HepG2 (cell line): Measurements from ENCODE around the gene SYS1. TPM values are rescaled to one million over a fixed set of nuclear protein-coding genes. Genes with fewer than 3 reads are reported as not detected.

Experiments used
- ATAD3A ChIP-seq: sonication (generic); formaldehyde crosslinking; IDR thresholded peaks from 2 replicates; pipeline ENCODE4 v1.4.0; 2020; ENCODE audit warnings: missing genetic modification reagents
- CENPT ChIP-seq: sonication (generic); formaldehyde crosslinking; IDR thresholded peaks from 2 replicates; pipeline ENCODE4 v1.8.0; 2022; ENCODE audit warnings: low read depth, mild to moderate bottlenecking, moderate library complexity, missing genetic modification reagents
- HNRNPK ChIP-seq: fragments of 200-400 bp; formaldehyde crosslinking; IDR thresholded peaks from 2 replicates; pipeline ENCODE4 v1.6.1; 2018; ENCODE audit warnings: low read length, low read depth, moderate library complexity, mild to moderate bottlenecking; ENCODE audit not compliant: poor library complexity, severe bottlenecking
- KDM1A ChIP-seq: IDR thresholded peaks from 2 replicates; pipeline ENCODE4 v1.6.1; 2016; ENCODE audit warnings: missing compliant biosample characterization
- MTF1 ChIP-seq: sonication (generic); formaldehyde crosslinking; IDR thresholded peaks from 2 replicates; pipeline ENCODE4 v1.5.0; 2020; ENCODE audit warnings: missing genetic modification reagents
- PAX8 ChIP-seq: sonication (generic); formaldehyde crosslinking; IDR thresholded peaks from 2 replicates; pipeline ENCODE4 v1.8.0; 2022; ENCODE audit warnings: mild to moderate bottlenecking, missing genetic modification reagents, borderline replicate concordance
- PHF8 ChIP-seq: sonication (generic); formaldehyde crosslinking; IDR thresholded peaks from 2 replicates; pipeline ENCODE4 v1.5.0; 2020; ENCODE audit warnings: missing genetic modification reagents
- ZNF7 ChIP-seq: IDR thresholded peaks from 2 replicates; pipeline ENCODE4 v1.6.1; 2016; ENCODE audit warnings: missing biosample characterization, missing genetic modification reagents
- polyA plus RNA-seq, 8 experiments: library from polyadenylated mRNA; depleted of rRNA in 3 of 8; stranded (reverse) in 7 of 8; unstranded in 1 of 8; fragments of >200 nt; fragmentation: Illumina TruSeq in 4 of 8; extraction: Trizol in 4 of 8; gene quantifications; 2 replicates each; pipeline versions ENCODE4 v1.2.1 to v1.2.3, GENCODE V29; 2011 to 2016; ENCODE audit warnings: low read depth in 4 of 8, missing spikeins in 1 of 8, mixed read lengths in 1 of 8; ENCODE audit not compliant: insufficient read depth in 1 of 8
- total RNA-seq, 5 experiments: library from RNA; depleted of rRNA; stranded (reverse); fragments of >200 nt; fragmentation: Illumina TruSeq; extraction: Trizol; gene quantifications; 2 replicates each; pipeline ENCODE4 v1.2.3, GENCODE V29; 2016; ENCODE audit warnings: low read depth in 1 of 5
- TF ChIP-seq, protein P1 (sequence below): sonication (generic); formaldehyde crosslinking; IDR thresholded peaks from 2 replicates; pipeline ENCODE4 v1.9.0; 2021; ENCODE audit warnings: missing genetic modification reagents, borderline replicate concordance
- TF ChIP-seq, protein P2 (sequence below): sonication (generic); formaldehyde crosslinking; IDR thresholded peaks from 2 replicates; pipeline ENCODE4 v1.4.0; 2020; ENCODE audit warnings: missing genetic modification reagents, mild to moderate bottlenecking, borderline replicate concordance
- TF ChIP-seq, protein P3 (sequence below): sonication (generic); formaldehyde crosslinking; conservative IDR thresholded peaks from 2 replicates; pipeline ENCODE4 v1.4.0; 2020; ENCODE audit warnings: missing genetic modification reagents
- TF ChIP-seq, protein P4 (sequence below): sonication (generic); formaldehyde crosslinking; IDR thresholded peaks from 2 replicates; pipeline ENCODE4 v1.8.0; 2022; ENCODE audit warnings: missing genetic modification reagents, mild to moderate bottlenecking, borderline replicate concordance
- TF ChIP-seq, protein P5 (sequence below): sonication (generic); formaldehyde crosslinking; conservative IDR thresholded peaks from 2 replicates; pipeline ENCODE4 v1.4.0; 2020; ENCODE audit warnings: mild to moderate bottlenecking, missing genetic modification reagents, moderate library complexity
- TF ChIP-seq, protein P6 (sequence below): IDR thresholded peaks from 2 replicates; pipeline ENCODE4 v1.6.1; 2012; ENCODE audit warnings: low read depth, low read length, improper control_type of control experiment

Gene SYS1
- total and polyA plus RNA-seq, 2 of the 13 experiments (the other 11 are each of a cell fraction or from before 2014, with no cell fraction given), result 38.3 to 65.6 TPM

DNA sequence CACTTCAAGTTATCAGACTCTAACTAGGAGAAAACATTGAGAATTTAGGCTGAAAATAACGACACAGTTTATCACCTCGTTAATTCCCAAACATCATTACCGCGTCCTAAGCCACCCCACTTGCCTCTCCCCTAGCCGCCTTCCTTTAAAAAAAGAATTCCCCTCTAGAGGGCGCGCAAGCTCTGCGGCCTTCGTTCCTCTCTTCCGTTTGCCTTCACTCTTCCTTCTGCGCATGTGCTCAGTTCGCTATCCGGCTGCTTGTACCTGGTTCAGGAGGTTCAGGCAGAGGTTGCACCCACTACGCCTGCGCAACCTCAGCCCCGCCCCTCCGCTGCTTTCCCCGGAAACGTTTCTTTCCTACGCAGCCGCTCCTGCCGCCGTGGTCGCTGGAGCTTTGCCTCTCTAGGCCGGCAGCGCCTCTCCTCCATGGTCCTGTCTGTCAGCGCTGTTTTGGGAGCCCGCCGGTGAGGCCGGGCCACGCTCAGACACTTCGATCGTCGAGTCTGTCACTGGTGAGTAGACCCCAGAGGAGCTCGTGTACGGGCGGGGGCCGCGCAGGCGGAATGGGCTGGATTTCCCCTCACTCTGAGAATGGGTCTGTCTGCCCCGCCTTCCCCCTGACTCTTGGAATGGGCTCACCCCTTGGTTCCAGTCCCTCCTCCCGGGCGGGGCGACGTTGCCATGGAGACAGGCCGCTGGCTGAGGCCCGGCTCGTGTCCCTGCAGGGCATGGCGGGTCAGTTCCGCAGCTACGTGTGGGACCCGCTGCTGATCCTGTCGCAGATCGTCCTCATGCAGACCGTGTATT is at the start of gene SYS1 (continued):
- TF ChIP-seq, protein P1, sequence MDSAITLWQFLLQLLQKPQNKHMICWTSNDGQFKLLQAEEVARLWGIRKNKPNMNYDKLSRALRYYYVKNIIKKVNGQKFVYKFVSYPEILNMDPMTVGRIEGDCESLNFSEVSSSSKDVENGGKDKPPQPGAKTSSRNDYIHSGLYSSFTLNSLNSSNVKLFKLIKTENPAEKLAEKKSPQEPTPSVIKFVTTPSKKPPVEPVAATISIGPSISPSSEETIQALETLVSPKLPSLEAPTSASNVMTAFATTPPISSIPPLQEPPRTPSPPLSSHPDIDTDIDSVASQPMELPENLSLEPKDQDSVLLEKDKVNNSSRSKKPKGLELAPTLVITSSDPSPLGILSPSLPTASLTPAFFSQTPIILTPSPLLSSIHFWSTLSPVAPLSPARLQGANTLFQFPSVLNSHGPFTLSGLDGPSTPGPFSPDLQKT, result no peak
- TF ChIP-seq, protein P2, sequence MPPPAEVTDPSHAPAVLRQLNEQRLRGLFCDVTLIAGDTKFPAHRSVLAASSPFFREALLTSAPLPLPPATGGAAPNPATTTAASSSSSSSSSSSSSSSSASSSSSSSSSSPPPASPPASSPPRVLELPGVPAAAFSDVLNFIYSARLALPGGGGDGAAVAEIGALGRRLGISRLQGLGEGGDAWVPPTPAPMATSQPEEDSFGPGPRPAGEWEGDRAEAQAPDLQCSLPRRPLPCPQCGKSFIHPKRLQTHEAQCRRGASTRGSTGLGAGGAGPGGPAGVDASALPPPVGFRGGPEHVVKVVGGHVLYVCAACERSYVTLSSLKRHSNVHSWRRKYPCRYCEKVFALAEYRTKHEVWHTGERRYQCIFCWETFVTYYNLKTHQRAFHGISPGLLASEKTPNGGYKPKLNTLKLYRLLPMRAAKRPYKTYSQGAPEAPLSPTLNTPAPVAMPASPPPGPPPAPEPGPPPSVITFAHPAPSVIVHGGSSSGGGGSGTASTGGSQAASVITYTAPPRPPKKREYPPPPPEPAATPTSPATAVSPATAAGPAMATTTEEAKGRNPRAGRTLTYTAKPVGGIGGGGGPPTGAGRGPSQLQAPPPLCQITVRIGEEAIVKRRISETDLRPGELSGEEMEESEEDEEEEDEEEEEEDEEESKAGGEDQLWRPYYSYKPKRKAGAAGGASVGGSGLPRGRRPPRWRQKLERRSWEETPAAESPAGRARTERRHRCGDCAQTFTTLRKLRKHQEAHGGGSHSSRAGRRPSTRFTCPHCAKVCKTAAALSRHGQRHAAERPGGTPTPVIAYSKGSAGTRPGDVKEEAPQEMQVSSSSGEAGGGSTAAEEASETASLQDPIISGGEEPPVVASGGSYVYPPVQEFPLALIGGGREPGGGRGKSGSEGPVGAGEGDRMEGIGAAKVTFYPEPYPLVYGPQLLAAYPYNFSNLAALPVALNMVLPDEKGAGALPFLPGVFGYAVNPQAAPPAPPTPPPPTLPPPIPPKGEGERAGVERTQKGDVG (CRISPR knock-in tag), result peak; percentile 90
- peak; percentile 100 for TF ChIP-seq PHF8 (CRISPR knock-in tag)
- TF ChIP-seq ZNF7 (CRISPR knock-in tag), result no peak
- TF ChIP-seq, protein P3, sequence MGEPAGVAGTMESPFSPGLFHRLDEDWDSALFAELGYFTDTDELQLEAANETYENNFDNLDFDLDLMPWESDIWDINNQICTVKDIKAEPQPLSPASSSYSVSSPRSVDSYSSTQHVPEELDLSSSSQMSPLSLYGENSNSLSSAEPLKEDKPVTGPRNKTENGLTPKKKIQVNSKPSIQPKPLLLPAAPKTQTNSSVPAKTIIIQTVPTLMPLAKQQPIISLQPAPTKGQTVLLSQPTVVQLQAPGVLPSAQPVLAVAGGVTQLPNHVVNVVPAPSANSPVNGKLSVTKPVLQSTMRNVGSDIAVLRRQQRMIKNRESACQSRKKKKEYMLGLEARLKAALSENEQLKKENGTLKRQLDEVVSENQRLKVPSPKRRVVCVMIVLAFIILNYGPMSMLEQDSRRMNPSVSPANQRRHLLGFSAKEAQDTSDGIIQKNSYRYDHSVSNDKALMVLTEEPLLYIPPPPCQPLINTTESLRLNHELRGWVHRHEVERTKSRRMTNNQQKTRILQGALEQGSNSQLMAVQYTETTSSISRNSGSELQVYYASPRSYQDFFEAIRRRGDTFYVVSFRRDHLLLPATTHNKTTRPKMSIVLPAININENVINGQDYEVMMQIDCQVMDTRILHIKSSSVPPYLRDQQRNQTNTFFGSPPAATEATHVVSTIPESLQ (CRISPR knock-in tag), result no peak; the same call in 1 of the 2 replicates
- peak; percentile 64; the same call in 1 of the 2 replicates for TF ChIP-seq ATAD3A (CRISPR knock-in tag)
- peak; percentile 99 for TF ChIP-seq PAX8 (CRISPR knock-in tag)
- TF ChIP-seq, protein P4, sequence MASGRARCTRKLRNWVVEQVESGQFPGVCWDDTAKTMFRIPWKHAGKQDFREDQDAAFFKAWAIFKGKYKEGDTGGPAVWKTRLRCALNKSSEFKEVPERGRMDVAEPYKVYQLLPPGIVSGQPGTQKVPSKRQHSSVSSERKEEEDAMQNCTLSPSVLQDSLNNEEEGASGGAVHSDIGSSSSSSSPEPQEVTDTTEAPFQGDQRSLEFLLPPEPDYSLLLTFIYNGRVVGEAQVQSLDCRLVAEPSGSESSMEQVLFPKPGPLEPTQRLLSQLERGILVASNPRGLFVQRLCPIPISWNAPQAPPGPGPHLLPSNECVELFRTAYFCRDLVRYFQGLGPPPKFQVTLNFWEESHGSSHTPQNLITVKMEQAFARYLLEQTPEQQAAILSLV (CRISPR knock-in tag), result peak; percentile 86; the same call in 1 of the 2 replicates
- TF ChIP-seq MTF1 (CRISPR knock-in tag), result no peak
- TF ChIP-seq, protein P5, sequence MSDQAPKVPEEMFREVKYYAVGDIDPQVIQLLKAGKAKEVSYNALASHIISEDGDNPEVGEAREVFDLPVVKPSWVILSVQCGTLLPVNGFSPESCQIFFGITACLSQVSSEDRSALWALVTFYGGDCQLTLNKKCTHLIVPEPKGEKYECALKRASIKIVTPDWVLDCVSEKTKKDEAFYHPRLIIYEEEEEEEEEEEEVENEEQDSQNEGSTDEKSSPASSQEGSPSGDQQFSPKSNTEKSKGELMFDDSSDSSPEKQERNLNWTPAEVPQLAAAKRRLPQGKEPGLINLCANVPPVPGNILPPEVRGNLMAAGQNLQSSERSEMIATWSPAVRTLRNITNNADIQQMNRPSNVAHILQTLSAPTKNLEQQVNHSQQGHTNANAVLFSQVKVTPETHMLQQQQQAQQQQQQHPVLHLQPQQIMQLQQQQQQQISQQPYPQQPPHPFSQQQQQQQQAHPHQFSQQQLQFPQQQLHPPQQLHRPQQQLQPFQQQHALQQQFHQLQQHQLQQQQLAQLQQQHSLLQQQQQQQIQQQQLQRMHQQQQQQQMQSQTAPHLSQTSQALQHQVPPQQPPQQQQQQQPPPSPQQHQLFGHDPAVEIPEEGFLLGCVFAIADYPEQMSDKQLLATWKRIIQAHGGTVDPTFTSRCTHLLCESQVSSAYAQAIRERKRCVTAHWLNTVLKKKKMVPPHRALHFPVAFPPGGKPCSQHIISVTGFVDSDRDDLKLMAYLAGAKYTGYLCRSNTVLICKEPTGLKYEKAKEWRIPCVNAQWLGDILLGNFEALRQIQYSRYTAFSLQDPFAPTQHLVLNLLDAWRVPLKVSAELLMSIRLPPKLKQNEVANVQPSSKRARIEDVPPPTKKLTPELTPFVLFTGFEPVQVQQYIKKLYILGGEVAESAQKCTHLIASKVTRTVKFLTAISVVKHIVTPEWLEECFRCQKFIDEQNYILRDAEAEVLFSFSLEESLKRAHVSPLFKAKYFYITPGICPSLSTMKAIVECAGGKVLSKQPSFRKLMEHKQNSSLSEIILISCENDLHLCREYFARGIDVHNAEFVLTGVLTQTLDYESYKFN (CRISPR knock-in tag), result peak; percentile 92
- TF ChIP-seq HNRNPK, result peak; percentile 58
- no peak; the same call in 1 of the 2 replicates for TF ChIP-seq KDM1A (CRISPR knock-in tag)
- TF ChIP-seq, protein P6, sequence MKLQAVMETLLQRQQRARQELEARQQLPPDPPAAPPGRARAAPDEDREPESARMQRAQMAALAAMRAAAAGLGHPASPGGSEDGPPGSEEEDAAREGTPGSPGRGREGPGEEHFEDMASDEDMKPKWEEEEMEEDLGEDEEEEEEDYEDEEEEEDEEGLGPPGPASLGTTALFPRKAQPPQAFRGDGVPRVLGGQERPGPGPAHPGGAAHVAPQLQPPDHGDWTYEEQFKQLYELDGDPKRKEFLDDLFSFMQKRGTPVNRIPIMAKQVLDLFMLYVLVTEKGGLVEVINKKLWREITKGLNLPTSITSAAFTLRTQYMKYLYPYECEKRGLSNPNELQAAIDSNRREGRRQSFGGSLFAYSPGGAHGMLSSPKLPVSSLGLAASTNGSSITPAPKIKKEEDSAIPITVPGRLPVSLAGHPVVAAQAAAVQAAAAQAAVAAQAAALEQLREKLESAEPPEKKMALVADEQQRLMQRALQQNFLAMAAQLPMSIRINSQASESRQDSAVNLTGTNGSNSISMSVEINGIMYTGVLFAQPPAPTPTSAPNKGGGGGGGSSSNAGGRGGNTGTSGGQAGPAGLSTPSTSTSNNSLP, result peak; percentile 6
- TF ChIP-seq CENPT (CRISPR knock-in tag), result peak; percentile 52; the same call in 1 of the 2 replicates
